OCI-LY1 (cell line): ENCODE measurements around the gene ASXL2.

Experiments
- H2AFZ ChIP-seq: fragments of 200-600 bp; sonication (generic), shearing (Covaris generic); 2 replicates; pipeline ENCODE4 v1.6.0; 2014; ENCODE audit warnings: antibody characterized with exemption, mild to moderate bottlenecking, low read length
- H3F3A ChIP-seq: fragments of 200-600 bp; sonication (generic), shearing (Covaris generic); 2 replicates; pipeline ENCODE4 v1.6.0; 2014; ENCODE audit warnings: mild to moderate bottlenecking, antibody characterized with exemption, low read length, moderate library complexity; ENCODE audit not compliant: insufficient read depth
- H3K27ac ChIP-seq: fragments of 200-600 bp; sonication (generic); 2 replicates; pipeline ENCODE4 v1.5.1; 2014; ENCODE audit warnings: low read length, mixed run types, mild to moderate bottlenecking, low read depth; ENCODE audit not compliant: poor library complexity, severe bottlenecking
- H3K27me3 ChIP-seq: fragments of 200-600 bp; sonication (generic); 2 replicates; pipeline ENCODE4 v1.6.0; 2014; ENCODE audit warnings: antibody characterized with exemption, mild to moderate bottlenecking, low read length, moderate library complexity; ENCODE audit not compliant: insufficient read depth
- H3K36me3 ChIP-seq: fragments of 200-600 bp; sonication (generic); 2 replicates; pipeline ENCODE4 v1.6.1; 2014; ENCODE audit warnings: mild to moderate bottlenecking, antibody characterized with exemption, low read length, moderate library complexity, mixed read lengths; ENCODE audit not compliant: insufficient read depth
- H3K4me1 ChIP-seq: fragments of 200-600 bp; sonication (generic); 2 replicates; pipeline ENCODE4 v1.5.1; 2014; ENCODE audit warnings: mild to moderate bottlenecking, low read length, moderate library complexity; ENCODE audit not compliant: insufficient read depth, severe bottlenecking
- H3K4me2 ChIP-seq: fragments of 200-600 bp; sonication (generic), shearing (Covaris generic); 2 replicates; pipeline ENCODE4 v1.6.1; 2014; ENCODE audit warnings: low read length
- H3K4me3 ChIP-seq: fragments of 200-600 bp; sonication (generic); 2 replicates; pipeline ENCODE4 v1.5.1; 2014; ENCODE audit warnings: low read length, low read depth, mild to moderate bottlenecking, mixed read lengths; ENCODE audit not compliant: poor library complexity, severe bottlenecking
- H3K79me2 ChIP-seq: fragments of 200-600 bp; shearing (Covaris generic); 2 replicates; pipeline ENCODE4 v1.6.1; 2016; ENCODE audit warnings: mixed run types, low read length, mixed read lengths; ENCODE audit not compliant: insufficient read depth
- H3K9ac ChIP-seq: fragments of 200-600 bp; sonication (generic), shearing (Covaris generic); 2 replicates; pipeline ENCODE4 v1.6.1; 2014; ENCODE audit warnings: mild to moderate bottlenecking, low read length, mixed read lengths
- H3K9me2 ChIP-seq: fragments of 200-600 bp; sonication (generic), shearing (Covaris generic); 2 replicates; pipeline ENCODE4 v1.6.1; 2014; ENCODE audit warnings: low read depth, mild to moderate bottlenecking, low read length, mixed read lengths
- H3K9me3 ChIP-seq: fragments of 200-600 bp; shearing (Covaris generic); 2 replicates; pipeline ENCODE4 v1.6.1; 2014; ENCODE audit warnings: low read length, mixed read lengths
- H4K20me1 ChIP-seq: fragments of 200-600 bp; sonication (generic), shearing (Covaris generic); 2 replicates; pipeline ENCODE4 v1.6.0; 2016; ENCODE audit warnings: mild to moderate bottlenecking, low read length; ENCODE audit not compliant: insufficient read depth
- EZH2 ChIP-seq: fragments of 200-600 bp; sonication (generic), shearing (Covaris generic); IDR thresholded peaks from 2 replicates; pipeline ENCODE4 v1.8.0; 2017; ENCODE audit warnings: borderline replicate concordance, mixed run types, mild to moderate bottlenecking, antibody characterized with exemption, low read length, moderate library complexity, mixed read lengths
- TF ChIP-seq, protein P1 (sequence below): fragments of 200-600 bp; sonication (generic), shearing (Covaris generic); IDR thresholded peaks from 2 replicates; pipeline ENCODE4 v1.5.1; 2017; ENCODE audit warnings: mild to moderate bottlenecking, antibody characterized with exemption, low read length, moderate library complexity, mixed read lengths

ASXL2 gene

DNA sequence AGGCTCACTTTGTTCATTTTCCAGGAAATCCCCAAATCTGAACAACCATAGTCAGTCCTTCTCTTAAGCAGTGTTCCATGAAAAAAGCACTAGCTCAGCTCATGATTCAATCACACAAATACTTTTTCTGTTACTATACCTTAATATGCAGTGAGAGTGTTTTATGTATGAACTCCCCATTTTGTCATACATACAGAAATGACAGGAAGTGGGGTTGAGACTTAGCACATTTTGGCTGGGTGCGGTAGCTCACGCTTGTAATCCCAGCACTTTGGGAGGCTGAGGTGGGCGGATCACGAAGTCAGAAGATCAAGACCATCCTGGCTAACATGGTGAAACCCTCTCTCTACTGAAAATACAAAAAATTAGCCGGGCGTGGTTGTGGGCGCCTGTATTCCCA, 149.7 kb downstream of the ASXL2 start:
- H3F3A ChIP-seq: no peaks in the 10 kb centered on the region
- H3K4me3 ChIP-seq: no peak overlapping the region
- H3K9me2 ChIP-seq: no peaks in the 10 kb centered on the region
- no peak for TF ChIP-seq EZH2
- TF ChIP-seq, protein P1, sequence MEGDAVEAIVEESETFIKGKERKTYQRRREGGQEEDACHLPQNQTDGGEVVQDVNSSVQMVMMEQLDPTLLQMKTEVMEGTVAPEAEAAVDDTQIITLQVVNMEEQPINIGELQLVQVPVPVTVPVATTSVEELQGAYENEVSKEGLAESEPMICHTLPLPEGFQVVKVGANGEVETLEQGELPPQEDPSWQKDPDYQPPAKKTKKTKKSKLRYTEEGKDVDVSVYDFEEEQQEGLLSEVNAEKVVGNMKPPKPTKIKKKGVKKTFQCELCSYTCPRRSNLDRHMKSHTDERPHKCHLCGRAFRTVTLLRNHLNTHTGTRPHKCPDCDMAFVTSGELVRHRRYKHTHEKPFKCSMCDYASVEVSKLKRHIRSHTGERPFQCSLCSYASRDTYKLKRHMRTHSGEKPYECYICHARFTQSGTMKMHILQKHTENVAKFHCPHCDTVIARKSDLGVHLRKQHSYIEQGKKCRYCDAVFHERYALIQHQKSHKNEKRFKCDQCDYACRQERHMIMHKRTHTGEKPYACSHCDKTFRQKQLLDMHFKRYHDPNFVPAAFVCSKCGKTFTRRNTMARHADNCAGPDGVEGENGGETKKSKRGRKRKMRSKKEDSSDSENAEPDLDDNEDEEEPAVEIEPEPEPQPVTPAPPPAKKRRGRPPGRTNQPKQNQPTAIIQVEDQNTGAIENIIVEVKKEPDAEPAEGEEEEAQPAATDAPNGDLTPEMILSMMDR: no peak
- no peaks in the 10 kb centered on the region for H3K79me2 ChIP-seq
- H3K27me3 ChIP-seq: no peaks in the 10 kb centered on the region
- H3K4me1 ChIP-seq: no peaks in the 10 kb centered on the region
- H3K27ac ChIP-seq: no peak overlapping the region
- no peak overlapping the region for H3K9ac ChIP-seq
- H3K36me3 ChIP-seq: no peaks in the 10 kb centered on the region
- H2AFZ ChIP-seq: no peak overlapping the region
- H4K20me1 ChIP-seq: no peaks in the 10 kb centered on the region
- H3K9me3 ChIP-seq: no peaks in the 10 kb centered on the region
- H3K4me2 ChIP-seq: no peak overlapping the region

- no peak overlapping the region for H3K4me3 ChIP-seq
- H3K9me3 ChIP-seq: no peaks in the 10 kb centered on the region
- H3K9me2 ChIP-seq: no peaks in the 10 kb centered on the region
- no peaks in the 10 kb centered on the region for H3K36me3 ChIP-seq
- TF ChIP-seq EZH2: no peak
- TF ChIP-seq, protein P1: no peak
- H3K79me2 ChIP-seq: no peaks in the 10 kb centered on the region
- H3K4me2 ChIP-seq: no peak overlapping the region
- H2AFZ ChIP-seq: no peak overlapping the region
- no peaks in the 10 kb centered on the region for H3K27me3 ChIP-seq
- H4K20me1 ChIP-seq: no peaks in the 10 kb centered on the region
- H3K9ac ChIP-seq: no peak overlapping the region
- H3K27ac ChIP-seq: no peak overlapping the region
- no peaks in the 10 kb centered on the region for H3K4me1 ChIP-seq
- no peaks in the 10 kb centered on the region for H3F3A ChIP-seq
These were observed 151.8 kb downstream of the ASXL2 start for GRCh38 chr2:25726522-25726921.

DNA sequence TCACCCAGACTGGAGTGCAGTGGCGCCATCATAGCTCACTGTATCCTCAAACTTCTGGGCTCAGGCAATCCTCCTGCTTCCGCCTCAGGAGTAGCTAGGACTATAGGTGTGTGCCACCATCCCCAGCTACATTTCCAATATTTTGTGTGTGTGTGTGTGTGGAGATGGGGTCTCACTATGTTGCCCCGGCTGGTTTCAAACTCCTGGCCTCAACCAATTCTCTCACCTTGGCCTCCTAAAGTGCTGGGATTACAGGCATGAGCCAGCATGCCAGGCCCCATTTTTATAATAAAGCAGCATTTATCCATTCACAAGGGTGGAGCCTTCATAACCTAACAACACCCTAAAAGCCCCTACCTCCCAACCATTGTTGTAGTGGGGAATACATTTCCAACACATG, 152.4 kb downstream of the ASXL2 start:
- H3K9me3 ChIP-seq: no peaks in the 10 kb centered on the region

More for the DNA sequence above, 152.4 kb downstream of the ASXL2 start:
- H3K27me3 ChIP-seq: no peaks in the 10 kb centered on the region
- H3K9me2 ChIP-seq: no peaks in the 10 kb centered on the region
- H3K4me3 ChIP-seq: no peak overlapping the region
- no peak overlapping the region for H3K27ac ChIP-seq
- H3K9ac ChIP-seq: no peak overlapping the region
- TF ChIP-seq, protein P1: no peak
- TF ChIP-seq EZH2: no peak
- H3F3A ChIP-seq: no peaks in the 10 kb centered on the region
- no peak overlapping the region for H3K4me2 ChIP-seq
- no peaks in the 10 kb centered on the region for H4K20me1 ChIP-seq
- no peaks in the 10 kb centered on the region for H3K4me1 ChIP-seq
- H3K36me3 ChIP-seq: no peaks in the 10 kb centered on the region
- no peak overlapping the region for H2AFZ ChIP-seq
- H3K79me2 ChIP-seq: no peaks in the 10 kb centered on the region
